ENCODE measurements around the gene TACC3.
"Not testable (repeated sequence)": the region's sequence is repeated elsewhere in the genome, so short reads cannot be mapped to it uniquely, and the experiment has no call there.

Gene TACC3

GRCh38 chr4:1721003-1721665, at the start of gene TACC3, which contains the start of gene TMEM129:
Gene TACC3, plus strand, starts transcription at chr4:1721521. Its CDS starts 1,901 bp downstream, at chr4:1723422.
Gene TMEM129, minus strand, starts transcription at chr4:1721323. Its CDS starts 486 bp downstream, at chr4:1720837.
- peak; percentile 95 for DNase-seq

- no peak for DNase-seq
Observed at GRCh38 chr4:1673671-1674070, 47.6 kb upstream of the TACC3 start.

DNA sequence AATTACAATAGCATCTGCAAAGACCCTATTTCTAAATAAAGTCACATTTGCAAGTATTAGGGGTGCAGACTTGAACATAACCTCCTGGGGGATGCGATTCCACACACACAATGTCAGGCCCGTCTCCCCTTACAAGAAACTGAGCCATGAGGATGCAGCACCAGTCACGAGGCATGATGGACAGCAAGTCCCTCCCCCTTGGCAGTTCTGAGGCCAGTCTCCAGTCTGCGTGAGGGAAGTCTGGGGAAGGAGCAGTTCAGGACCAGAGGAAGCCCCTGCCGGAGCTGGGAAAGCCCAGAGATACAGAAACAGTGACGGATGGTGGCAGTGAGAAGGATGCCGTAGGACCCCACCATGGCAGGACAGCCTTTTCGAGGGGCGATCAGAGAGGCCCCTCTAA, 46.6 kb upstream of the TACC3 start:
- DNase-seq, result no peak

DNA sequence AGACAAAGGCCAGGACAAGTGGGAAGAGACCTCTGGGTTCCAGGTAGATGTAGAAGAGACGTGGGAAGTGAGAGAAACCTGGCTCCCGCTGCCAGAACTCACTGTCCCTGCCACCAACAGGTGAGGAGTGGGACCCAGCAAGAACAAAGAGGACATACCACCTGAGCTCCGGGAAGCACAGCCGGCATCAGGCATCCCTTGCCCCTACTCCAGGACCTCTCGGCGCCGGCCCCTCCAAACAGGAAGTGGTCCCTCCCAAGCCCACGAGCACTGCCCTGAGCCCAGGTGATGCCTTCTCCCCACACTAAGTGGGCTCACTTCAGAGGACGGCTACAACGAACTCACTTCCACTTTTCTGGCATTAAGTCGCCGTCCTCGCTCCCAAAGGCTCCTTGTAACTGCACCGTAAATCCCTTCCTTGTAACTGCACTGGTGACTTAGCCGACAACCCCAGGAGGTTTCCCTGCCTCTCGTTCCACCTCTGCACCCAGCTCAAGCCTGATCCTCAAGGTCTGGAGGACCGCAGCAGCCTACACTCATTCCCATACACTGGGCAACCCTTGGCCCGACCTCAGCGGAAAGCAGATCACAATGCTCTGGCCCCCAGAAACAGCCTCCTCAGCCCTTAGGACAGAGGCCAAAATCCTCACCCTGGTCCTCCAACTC, 46.1 kb upstream of the TACC3 start:
- no peak for DNase-seq

- no peak for DNase-seq
Observed at GRCh38 chr4:1675802-1676137, 45.6 kb upstream of the TACC3 start.

DNA sequence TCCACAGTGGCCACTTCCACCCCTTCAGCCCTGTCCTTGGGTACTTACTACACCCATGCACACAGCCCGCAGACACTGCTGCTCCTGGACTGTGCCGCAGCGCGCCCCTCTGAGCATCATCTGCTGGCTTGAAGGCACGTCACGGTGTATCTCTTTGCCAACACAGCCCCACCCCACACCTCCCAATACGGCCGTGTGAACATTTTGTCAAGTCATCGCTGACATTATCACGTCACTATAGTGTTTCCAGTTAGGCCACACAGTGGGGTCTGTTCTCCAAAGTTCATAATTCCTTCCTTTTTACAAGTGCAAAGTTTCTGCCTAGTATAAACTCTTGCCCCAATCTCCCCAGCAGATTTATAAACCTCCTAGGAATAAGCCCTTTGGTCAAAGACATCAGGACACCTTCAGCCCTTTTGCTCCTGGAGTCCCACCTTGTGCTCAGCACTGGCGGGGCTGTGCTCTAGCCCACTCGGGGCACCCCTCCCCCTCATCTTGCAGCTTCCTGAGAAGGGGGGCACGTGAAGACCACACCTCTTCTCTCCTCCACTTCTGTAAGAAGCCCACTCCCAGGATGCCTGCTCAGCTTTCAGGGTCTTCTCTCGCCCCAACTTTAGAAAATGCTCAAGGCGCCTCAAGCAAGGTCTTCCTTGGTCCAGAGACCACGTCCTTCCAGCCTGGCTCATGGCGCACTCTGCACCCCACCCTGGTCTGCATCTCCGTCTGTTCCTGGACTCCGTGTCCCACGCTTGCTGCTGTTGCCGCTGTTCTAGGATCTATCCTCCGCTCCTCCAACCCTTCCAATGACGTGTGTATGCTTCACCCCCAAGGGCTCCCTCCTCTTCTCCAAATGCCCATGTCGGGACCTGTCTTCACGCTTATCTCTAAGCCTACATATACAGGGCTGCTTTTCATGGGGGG, 44.5 kb upstream of the TACC3 start:
- DNase-seq, result no peak

GRCh38 chr4:1678244-1678643, 43.1 kb upstream of the TACC3 start:
- DNase-seq, result no peak

DNA sequence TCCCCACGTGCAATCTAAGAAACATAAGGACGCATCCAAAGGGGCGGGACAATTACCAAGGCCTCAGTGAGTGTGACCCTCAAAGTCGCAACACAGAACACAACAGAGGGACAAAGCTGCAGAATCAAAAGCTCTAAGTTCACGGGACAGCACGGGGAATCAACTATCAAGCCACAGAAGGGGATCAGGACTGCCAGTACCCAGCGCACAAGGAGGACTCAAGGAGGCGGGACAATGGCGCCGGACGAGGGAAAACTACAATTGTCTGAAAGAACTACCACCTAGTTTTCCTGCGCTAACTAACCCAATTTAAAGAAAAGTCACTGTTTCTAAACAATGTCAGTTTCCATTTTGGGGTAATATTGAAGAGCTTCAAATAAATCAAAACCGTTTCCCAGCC, 38.5 kb upstream of the TACC3 start:
- no peak for DNase-seq

DNA sequence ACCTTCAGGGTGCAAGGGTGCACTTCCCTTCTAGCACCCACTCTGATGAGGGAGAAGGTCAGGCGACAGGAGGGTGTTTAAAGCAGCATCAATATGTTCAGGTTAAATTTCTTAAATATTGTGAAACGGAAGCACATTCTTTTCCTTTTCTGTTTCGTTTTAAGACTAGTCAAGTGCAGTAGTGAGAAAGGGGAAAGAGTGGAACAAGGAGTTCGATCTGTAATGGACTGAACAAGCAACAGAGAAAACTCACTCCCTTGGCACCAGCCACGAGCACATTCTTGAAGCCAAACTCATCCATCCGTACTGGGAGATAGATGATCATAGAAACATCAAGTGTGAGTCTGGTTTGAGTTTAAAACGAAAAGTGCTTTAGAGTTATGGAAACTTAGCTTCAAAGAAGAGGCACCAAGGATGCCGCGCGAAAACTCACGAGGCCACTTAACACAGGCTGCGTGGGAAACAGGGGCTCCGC, 38.0 kb upstream of the TACC3 start:
- DNase-seq, result peak; percentile 4

DNA sequence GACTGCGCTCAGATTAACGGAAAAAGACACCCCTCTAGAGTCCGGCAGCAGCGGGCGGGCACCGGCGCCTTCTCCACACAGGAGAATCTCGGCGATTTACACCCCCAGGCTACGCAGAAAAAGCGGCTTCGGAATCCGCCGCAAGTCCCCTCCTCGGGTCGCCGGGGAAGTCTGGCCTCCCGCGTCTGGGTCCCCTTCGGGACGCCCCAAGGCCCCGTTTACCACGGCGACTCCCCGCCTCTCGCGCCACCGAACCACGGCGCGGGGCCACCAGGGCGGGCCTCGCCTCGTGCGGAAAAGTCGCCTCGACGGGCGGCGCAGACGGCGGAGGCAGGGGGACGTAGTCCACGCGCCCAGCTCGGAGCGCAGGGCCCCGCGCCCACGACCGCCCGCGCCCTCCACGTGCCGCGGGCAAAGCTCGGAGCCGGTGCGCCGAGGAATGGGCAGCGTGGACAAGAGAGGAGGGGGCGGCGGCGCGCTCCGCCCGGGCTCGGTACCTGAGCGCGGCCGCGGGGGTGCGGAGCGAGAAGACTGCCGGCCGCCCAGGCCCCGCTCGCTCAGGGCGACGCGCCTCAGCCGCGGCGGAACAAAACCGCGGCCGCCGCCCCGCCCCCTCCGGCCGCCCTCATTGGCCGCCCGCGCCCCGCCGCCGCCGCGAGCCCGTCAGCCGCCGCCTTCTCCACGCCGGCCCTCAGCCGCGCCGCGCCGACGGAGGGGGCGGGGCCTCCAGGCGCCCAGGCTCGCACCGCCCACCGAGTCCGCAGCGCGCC, 37.4 kb upstream of the TACC3 start, which contains the start of gene FAM53A:
FAM53A (minus strand) TSS at position 578 of the 770 bp plus-strand sequence. CDS start 15,572 bp downstream, outside the sequence.
- DNase-seq, result peak; percentile 82

DNA sequence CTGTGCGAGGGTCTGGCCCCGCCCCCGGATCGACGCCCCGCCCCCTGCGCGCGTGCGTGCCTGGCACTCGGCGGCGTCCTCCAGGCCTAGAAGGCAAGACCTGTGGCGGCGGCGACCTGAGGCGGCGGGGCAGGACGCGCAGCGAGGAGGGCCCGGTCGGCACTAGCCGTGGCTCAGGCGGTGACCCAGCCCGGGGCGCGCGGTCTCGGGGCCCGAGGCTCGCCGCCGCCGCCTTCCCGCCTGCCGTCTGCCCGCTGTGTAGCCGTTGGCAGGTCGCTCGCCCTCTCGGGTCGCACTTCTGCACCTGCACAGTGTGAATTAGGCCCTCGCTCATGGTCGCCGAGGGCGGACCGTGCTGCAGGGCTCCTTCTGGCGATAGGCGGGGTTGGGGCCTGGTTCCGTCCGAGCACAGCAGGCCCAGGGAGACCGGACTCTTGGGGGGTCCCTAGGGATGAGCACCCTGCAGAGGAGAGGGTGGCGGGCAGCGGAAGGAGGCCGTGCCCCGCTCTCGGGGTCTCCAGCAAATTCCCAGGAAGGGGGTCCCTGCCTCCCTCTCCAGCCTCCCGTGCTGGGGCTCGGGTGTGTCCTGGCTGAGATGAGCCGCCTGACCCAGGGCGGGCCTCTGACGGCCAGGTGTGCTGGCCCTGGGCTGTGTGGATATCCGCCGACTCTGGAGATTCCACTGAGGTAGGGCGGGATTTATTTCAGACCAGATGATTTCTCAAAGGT, 36.7 kb upstream of the TACC3 start:
- no peak for DNase-seq

- no peak for DNase-seq
Observed at GRCh38 chr4:1685235-1686150, 35.8 kb upstream of the TACC3 start.

GRCh38 chr4:1686440-1687036, 34.8 kb upstream of the TACC3 start:
- no peak for DNase-seq

GRCh38 chr4:1690698-1691097, 30.6 kb upstream of the TACC3 start:
- DNase-seq, result no peak

- DNase-seq, result no peak
Observed at GRCh38 chr4:1691737-1692373, 29.5 kb upstream of the TACC3 start.

GRCh38 chr4:1693131-1693896, 28.0 kb upstream of the TACC3 start:
- peak; percentile 70 for DNase-seq

- DNase-seq, result no peak
Observed at GRCh38 chr4:1695913-1696312, 25.4 kb upstream of the TACC3 start.

- DNase-seq, result not testable (repeated sequence)
Observed at GRCh38 chr4:1701671-1702070, 19.6 kb upstream of the TACC3 start.

GRCh38 chr4:1703867-1704266, 17.5 kb upstream of the TACC3 start:
- DNase-seq, result no peak
